Mucosa of descending colon (tissue), 3 donors: ENCODE data around the gene HAGHL. TPM values are rescaled to one million over a fixed set of nuclear protein-coding genes. Genes with fewer than 3 reads are reported as not detected.
"Not testable (repeated sequence)": the region's sequence is repeated elsewhere in the genome, so short reads cannot be mapped to it uniquely, and the experiment has no call there.

Experiments used
- ATAC-seq: fragments of 200-7000 bp; cut with Tn5 transposase; one replicate; pipeline ENCODE4 v1.9.1; 2020; ENCODE audit warnings: mild to moderate bottlenecking, moderate library complexity
- DNase-seq, 3 donors: peaks; one replicate each; pipeline ENCODE4 v3.0.0-alpha.2; 2020
- H3K36me3 ChIP-seq: fragments of 200-600 bp; one replicate; pipeline ENCODE4 v1.8.0; 2021; ENCODE audit warnings: low read depth, mild to moderate bottlenecking
- H3K4me1 ChIP-seq: fragments of 200-600 bp; one replicate; pipeline ENCODE4 v1.8.0; 2021; ENCODE audit warnings: low read depth, mild to moderate bottlenecking
- H3K4me3 ChIP-seq: fragments of 200-600 bp; one replicate; pipeline ENCODE4 v1.8.0; 2021; ENCODE audit warnings: mild to moderate bottlenecking
- H3K9me3 ChIP-seq: fragments of 200-600 bp; one replicate; pipeline ENCODE4 v1.8.0; 2021; ENCODE audit warnings: mild to moderate bottlenecking
- CTCF ChIP-seq: fragments of 200-600 bp; IDR thresholded peaks from one replicate; pipeline ENCODE4 v1.8.0; 2022; ENCODE audit warnings: antibody characterized with exemption, mild to moderate bottlenecking
- intact Hi-C, 2 donors: fragments of 100-400 bp; cut with DNase I in 1 of 2; cut with micrococcal nuclease in 1 of 2; formaldehyde crosslinking; loops; one replicate each; pipeline versions ENCODE4 v1.11.0 to v1.11.1; 2022; cut with DNase I, micrococcal nuclease
- total RNA-seq, 3 donors: library from RNA; stranded (reverse); fragmentation: NEBNext Ultra II Directional in 2 of 3; extraction: Animal tissue kit (Norgen Biotek cat#: 25700) in 2 of 3; gene quantifications; one replicate each; pipeline versions ENCODE4 v1.2.1 to v1.2.4, GENCODE V29; 2021 to 2023
- donor health status: DM: no; HTN: no; CAD: no; lungs with moderate emphysema.
- donor health status: DM: no; HTN: no; CAD: no.
- donor health status: DM: no; HTN: yes; CAD: no.

HAGHL gene
- total RNA-seq, 3 donors from 2014 or later = 1.9 to 6.6 (median 3.5) TPM

GRCh38 chr16:741986-742629 lies 15.2 kb downstream of the HAGHL start:
- DNase-seq (no peak), ATAC-seq (no peak)
- Histone ChIP-seq H3K4me3 (no peak overlapping the region), H3K9me3 (no peaks in the 10 kb centered on the region), H3K36me3 (no peaks in the 10 kb centered on the region), H3K4me1 (peaks cover 20% of the 10 kb centered on the region)
- TF ChIP-seq CTCF = no peak
- intact Hi-C loops = no loop called here

- intact Hi-C loops, ATAC-seq, H3K36me3 ChIP-seq, H3K9me3 ChIP-seq, DNase-seq, H3K4me3 ChIP-seq: not testable (repeated sequence)
- peaks cover 15% of the 10 kb centered on the region for H3K4me1 ChIP-seq
Observed at GRCh38 chr16:742894-743293, 16.0 kb downstream of the HAGHL start.

- no peak for TF ChIP-seq CTCF
- ATAC-seq (no peak), DNase-seq (no peak)
- intact Hi-C loops = no loop called here
- Histone ChIP-seq H3K4me3 (no peak overlapping the region), H3K36me3 (no peaks in the 10 kb centered on the region), H3K4me1 (peaks cover 13% of the 10 kb centered on the region), H3K9me3 (no peaks in the 10 kb centered on the region)
Observed at GRCh38 chr16:743794-744500, 17.0 kb downstream of the HAGHL start.

GRCh38 chr16:745739-746138 lies 18.8 kb downstream of the HAGHL start:
- ATAC-seq = no peak
- intact Hi-C loops = no loop called here

GRCh38 chr16:746637-747036 lies 19.7 kb downstream of the HAGHL start:
- no peak for ATAC-seq
- intact Hi-C loops = no loop called here

More at GRCh38 chr16:745739-746138, 18.8 kb downstream of the HAGHL start:
- no peaks in the 10 kb centered on the region for H3K36me3 ChIP-seq
- peaks cover 2% of the 10 kb centered on the region for H3K4me1 ChIP-seq
- DNase-seq = peak; percentile 41 to 64 (median 49)
- no peaks in the 10 kb centered on the region for H3K9me3 ChIP-seq
- no peak for TF ChIP-seq CTCF
- H3K4me3 ChIP-seq = no peak overlapping the region

More at GRCh38 chr16:746637-747036, 19.7 kb downstream of the HAGHL start:
- Histone ChIP-seq H3K4me3 (no peak overlapping the region), H3K36me3 (no peaks in the 10 kb centered on the region), H3K4me1 (no peaks in the 10 kb centered on the region), H3K9me3 (no peaks in the 10 kb centered on the region)
- DNase-seq = no peak
- TF ChIP-seq CTCF = no peak
